ENCODE results near the gene PROM1. TPM values are rescaled to one million over a fixed set of nuclear protein-coding genes. Genes with fewer than 3 reads are reported as not detected.

Gene PROM1
- total RNA-seq, 2 experiments from 2014 or later, result not detected

DNA sequence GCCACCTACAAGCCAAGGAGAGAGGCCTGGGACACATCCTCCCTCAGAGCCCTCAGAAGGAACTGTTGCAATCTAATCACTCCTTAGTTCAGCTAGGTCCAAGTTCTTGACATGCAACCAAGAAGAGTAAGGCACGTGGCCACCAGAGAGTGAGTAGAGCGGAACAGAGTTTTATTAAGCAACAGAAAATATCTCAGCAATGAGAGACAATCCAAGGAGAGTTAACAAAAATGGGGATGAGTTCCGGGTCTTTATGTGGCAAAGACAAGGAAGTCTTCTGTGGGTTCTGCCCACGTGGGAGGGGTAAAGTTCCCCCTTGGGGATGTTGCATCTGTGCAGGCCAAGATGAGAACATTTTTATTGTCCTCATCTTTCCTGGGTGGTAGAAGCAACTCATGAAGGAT, 38.5 kb upstream of the PROM1 start:
- H3K36me3 Mint-ChIP-seq (ENCODE audit: low read depth), result no peaks in the 10 kb centered on the region
- Histone ChIP-seq H3K4me1 (ENCODE audit: insufficient read depth, low read length) (peaks cover 18% of the 10 kb centered on the region), H3K9me3 (ENCODE audit: control insufficient read depth in 1 of 2, insufficient read depth in 1 of 2, low read length in 2 of 2) (peaks cover 0 to 4% of the 10 kb centered on the region in 2 experiments), H3K4me3 (ENCODE audit: low read length) (no peak overlapping the region), H3K27ac (ENCODE audit: low read depth in 1 of 2, low read length in 2 of 2) (no peak overlapping the region), H3K36me3 (ENCODE audit: insufficient read depth, low read length) (no peaks in the 10 kb centered on the region), H3K27me3 (ENCODE audit: control insufficient read depth in 1 of 2, insufficient read depth in 2 of 2, low read length in 2 of 2) (no peaks in the 10 kb centered on the region)
- H3K27me3 Mint-ChIP-seq, result no peaks in the 10 kb centered on the region
- CTCF ChIA-PET, result no interaction called here
- intact Hi-C loops (cut with DNase I, micrococcal nuclease), result no loop called here
- DNase-seq (no peak), ATAC-seq (ENCODE audit: poor library complexity) (no peak)
- H3K27ac Mint-ChIP-seq, result no peak overlapping the region
- TF ChIP-seq, protein P1, sequence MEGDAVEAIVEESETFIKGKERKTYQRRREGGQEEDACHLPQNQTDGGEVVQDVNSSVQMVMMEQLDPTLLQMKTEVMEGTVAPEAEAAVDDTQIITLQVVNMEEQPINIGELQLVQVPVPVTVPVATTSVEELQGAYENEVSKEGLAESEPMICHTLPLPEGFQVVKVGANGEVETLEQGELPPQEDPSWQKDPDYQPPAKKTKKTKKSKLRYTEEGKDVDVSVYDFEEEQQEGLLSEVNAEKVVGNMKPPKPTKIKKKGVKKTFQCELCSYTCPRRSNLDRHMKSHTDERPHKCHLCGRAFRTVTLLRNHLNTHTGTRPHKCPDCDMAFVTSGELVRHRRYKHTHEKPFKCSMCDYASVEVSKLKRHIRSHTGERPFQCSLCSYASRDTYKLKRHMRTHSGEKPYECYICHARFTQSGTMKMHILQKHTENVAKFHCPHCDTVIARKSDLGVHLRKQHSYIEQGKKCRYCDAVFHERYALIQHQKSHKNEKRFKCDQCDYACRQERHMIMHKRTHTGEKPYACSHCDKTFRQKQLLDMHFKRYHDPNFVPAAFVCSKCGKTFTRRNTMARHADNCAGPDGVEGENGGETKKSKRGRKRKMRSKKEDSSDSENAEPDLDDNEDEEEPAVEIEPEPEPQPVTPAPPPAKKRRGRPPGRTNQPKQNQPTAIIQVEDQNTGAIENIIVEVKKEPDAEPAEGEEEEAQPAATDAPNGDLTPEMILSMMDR (IDR thresholded peaks at IDR 0.05), result no peak
- H3K4me1 Mint-ChIP-seq (ENCODE audit: low read depth), result peaks cover 12% of the 10 kb centered on the region
- no peak overlapping the region for H3K4me3 Mint-ChIP-seq
- H3K9me3 Mint-ChIP-seq, result no peaks in the 10 kb centered on the region
- POLR2A ChIA-PET, result no interaction called here

GRCh38 chr4:16120720-16121119, 36.9 kb upstream of the PROM1 start:
- DNase-seq (no peak), ATAC-seq (ENCODE audit: poor library complexity) (no peak)
- peaks cover 8% of the 10 kb centered on the region for H3K27me3 Mint-ChIP-seq
- peaks cover 12% of the 10 kb centered on the region for H3K4me1 Mint-ChIP-seq (ENCODE audit: low read depth)
- H3K27ac ChIP-seq (ENCODE audit: low read depth in 1 of 2, low read length in 2 of 2), result no peak overlapping the region
- no peak overlapping the region for H3K4me3 Mint-ChIP-seq
- H3K36me3 ChIP-seq (ENCODE audit: insufficient read depth, low read length), result no peaks in the 10 kb centered on the region
- no peak overlapping the region for H3K27ac Mint-ChIP-seq
- no peak overlapping the region for H3K4me3 ChIP-seq (ENCODE audit: low read length)
- POLR2A ChIA-PET, result no interaction called here
- CTCF ChIA-PET, result no interaction called here
- no peaks in the 10 kb centered on the region for H3K36me3 Mint-ChIP-seq (ENCODE audit: low read depth)
- TF ChIP-seq, protein P1 (IDR thresholded peaks at IDR 0.05), result no peak
- intact Hi-C loops (cut with DNase I, micrococcal nuclease), result no loop called here
- H3K9me3 Mint-ChIP-seq, result no peaks in the 10 kb centered on the region
- H3K27me3 ChIP-seq (ENCODE audit: control insufficient read depth in 1 of 2, insufficient read depth in 2 of 2, low read length in 2 of 2), result no peaks in the 10 kb centered on the region
- H3K4me1 ChIP-seq (ENCODE audit: insufficient read depth, low read length), result peaks cover 18% of the 10 kb centered on the region
- peaks cover 0 to 4% of the 10 kb centered on the region in 2 experiments for H3K9me3 ChIP-seq (ENCODE audit: control insufficient read depth in 1 of 2, insufficient read depth in 1 of 2, low read length in 2 of 2)

GRCh38 chr4:16119981-16120380, 36.2 kb upstream of the PROM1 start:
- no peak for ATAC-seq (ENCODE audit: poor library complexity)
- H3K27me3 Mint-ChIP-seq, result peaks cover 8% of the 10 kb centered on the region
- H3K4me3 Mint-ChIP-seq, result no peak overlapping the region
- Histone ChIP-seq H3K4me3 (ENCODE audit: low read length) (no peak overlapping the region), H3K9me3 (ENCODE audit: control insufficient read depth in 1 of 2, insufficient read depth in 1 of 2, low read length in 2 of 2) (peaks cover 0 to 4% of the 10 kb centered on the region in 2 experiments), H3K36me3 (ENCODE audit: insufficient read depth, low read length) (no peaks in the 10 kb centered on the region), H3K4me1 (ENCODE audit: insufficient read depth, low read length) (peaks cover 18% of the 10 kb centered on the region), H3K27ac (ENCODE audit: low read depth in 1 of 2, low read length in 2 of 2) (no peak overlapping the region), H3K27me3 (ENCODE audit: control insufficient read depth in 1 of 2, insufficient read depth in 2 of 2, low read length in 2 of 2) (no peaks in the 10 kb centered on the region)
- H3K4me1 Mint-ChIP-seq (ENCODE audit: low read depth), result peaks cover 12% of the 10 kb centered on the region
- ChIA-PET CTCF (no interaction called here), POLR2A (no interaction called here)
- intact Hi-C loops (cut with DNase I, micrococcal nuclease), result no loop called here
- no peaks in the 10 kb centered on the region for H3K36me3 Mint-ChIP-seq (ENCODE audit: low read depth)
- no peak overlapping the region for H3K27ac Mint-ChIP-seq
- no peaks in the 10 kb centered on the region for H3K9me3 Mint-ChIP-seq
- TF ChIP-seq, protein P1 (IDR thresholded peaks at IDR 0.05), result no peak
- no peak for DNase-seq
